GM19193 (cell line): ENCODE measurements around the gene KLF16.

Experiments used
- POLR2A ChIP-seq: IDR thresholded peaks from 4 replicates; pipeline ENCODE4 v1.6.1; 2011; ENCODE audit not compliant: insufficient read depth, insufficient read length; ENCODE audit errors: extremely low read depth

KLF16 gene

DNA sequence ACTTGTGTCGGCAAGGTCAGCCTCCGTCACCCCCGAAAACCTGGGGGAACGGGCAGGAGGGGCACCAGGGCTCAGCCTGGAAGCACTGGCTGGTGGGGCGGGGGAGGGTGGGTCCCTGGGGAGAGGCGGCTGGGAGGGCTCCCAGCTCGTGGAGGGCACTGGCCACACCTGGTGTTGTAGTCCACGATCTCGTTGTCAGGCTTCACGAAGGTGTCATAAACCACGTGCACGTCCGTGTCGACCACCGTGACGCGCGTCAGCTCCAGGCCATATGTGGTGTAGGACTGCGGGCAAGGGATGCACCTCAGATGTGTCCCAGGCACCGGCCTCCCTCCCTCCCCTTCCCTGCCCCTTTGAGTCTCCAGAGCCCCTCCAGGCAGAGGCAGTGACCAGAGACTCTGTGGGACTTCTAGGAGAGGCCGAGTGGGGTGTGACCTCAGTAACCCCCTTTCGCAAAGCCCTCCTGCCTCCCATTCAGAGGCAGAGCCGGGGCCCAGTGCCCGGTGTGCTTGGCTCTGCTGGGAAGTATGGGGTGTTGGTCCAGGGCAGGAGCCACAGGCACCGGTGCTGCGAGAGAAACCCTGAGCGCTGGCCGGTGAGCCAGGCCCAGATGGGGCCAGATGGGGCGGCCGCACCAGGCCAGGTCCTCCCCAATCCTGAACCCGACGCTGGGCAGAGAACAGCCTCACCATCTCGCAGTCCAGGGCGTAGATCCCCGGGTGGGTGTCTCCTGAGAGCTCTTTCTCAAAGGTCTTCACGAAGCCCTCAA, 46.7 kb downstream of the KLF16 start:
- no peak for TF ChIP-seq POLR2A

DNA sequence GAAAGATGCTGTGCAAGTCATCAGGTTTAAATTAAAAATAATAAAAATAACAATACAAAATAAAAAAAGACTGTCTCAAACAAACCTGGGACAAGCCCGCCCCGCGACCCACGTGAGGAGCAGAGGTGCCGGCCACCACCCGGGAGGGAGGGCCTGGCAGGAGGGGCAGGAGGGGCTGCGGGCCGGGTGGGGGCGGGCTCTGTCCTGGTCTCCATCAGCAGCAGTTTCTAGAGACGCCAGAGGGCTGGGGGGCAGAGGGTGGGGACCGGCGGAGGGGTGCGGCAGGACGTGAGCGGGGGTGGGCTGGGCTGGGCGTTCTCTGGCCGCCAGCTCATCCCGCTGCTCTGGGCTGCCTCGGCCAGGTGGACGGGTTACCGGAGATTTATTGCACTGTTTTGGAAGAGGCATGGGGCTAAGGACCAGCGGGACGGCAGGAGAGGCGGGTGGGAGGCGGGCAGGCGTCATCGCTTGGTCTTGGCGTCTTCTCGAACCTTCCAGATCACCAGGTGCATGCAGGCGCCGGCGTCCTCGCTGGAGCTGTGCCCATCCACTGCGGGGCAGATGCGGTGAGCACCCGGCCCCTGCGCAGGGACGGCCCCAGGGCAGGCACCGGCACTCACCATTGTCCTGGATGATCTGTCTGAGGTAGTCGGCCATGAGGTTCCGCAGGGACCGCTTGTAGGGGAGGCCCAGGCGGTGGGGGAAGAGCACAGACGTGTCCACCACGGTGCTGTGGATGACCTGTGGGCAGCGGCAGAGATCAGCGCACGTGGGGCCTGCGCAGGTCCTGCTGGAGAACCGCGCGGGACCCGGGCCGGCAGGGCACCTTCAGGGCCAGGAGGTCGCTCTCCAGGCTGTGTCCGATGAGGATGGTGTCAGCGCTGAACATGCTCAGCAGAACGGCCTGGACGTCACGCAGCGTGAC, 47.5 kb downstream of the KLF16 start:
- TF ChIP-seq POLR2A, result no peak

DNA sequence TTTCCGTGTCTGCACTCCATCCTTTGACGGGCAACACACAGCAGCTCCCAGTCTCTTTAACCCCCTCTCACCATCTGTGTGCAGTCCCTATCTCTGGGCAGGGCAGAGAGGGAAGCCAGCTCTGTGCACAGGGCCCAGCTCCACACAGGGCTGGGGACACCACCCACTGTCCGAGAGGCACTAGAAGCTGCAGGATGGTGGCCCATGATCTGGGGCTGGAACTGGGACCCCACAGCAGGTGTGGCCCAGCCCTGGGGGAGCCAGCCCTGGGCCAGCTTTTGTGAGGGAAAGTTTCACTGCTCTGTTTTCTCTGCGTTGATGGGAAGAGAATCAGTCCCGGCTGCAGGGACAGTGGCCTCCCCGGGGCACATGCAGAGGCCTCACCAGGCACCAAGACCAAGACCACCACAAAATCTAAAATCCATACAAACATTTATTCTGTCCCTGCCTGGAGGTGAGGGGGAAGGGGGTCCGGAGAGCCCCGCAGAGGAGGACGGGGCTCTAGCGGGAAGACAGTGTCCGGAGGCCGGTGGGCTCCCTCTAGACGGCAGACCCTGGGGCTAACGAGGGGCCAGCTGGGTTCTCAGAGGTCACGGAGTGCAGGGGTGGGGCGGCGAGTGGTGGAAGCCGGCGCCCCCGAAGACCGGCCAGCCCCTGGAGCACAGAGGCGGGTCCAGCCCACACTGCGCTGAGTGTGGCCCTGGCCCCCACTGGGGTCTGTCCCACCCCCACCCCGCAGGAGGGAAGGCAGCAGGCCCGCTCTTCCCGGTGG, 48.4 kb downstream of the KLF16 start:
- peak; percentile 10 for TF ChIP-seq POLR2A

GRCh38 chr19:1814391-1814790, 49.0 kb downstream of the KLF16 start:
- TF ChIP-seq POLR2A, result peak; percentile 13

- no peak for TF ChIP-seq POLR2A
Observed at GRCh38 chr19:1813192-1814182, 49.9 kb downstream of the KLF16 start.

DNA sequence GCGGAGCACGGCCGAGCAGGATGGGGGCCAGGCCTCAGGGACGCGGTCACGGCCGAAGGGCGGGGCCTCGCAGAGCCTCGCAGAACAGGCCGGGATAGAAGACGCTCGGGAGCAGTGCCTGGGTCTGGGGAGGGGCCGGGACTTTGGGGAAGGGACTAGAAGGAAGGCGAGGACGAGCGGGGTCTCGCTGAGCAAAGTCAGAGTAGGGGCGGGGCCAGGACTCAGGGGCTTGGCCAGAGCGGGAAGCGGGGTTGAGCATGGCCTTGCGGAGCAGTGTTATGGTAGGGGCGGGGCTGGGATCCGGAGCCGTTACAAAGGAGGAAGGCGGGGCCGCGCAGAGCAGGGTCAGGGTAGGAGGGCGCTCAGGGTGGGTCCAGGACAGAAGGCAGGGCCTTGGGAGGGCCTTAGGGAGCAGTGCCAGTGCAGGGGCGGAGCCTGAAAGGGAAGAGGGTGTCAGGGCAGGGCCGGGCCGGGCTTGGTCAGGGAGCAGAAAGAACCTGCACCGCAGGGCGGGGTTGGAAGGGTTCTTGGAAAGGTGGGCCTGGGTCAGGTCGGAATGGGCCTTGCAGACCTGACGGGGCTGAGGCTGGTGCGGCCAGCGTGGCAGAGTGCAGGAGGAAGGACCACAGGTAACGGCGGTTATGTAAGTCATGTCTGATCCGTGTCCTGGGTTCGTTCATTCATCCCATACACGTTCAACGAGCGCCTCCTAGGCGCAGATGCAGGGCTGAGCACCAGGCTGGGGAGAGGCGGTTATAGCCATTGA, 50.8 kb downstream of the KLF16 start:
- TF ChIP-seq POLR2A, result peak; percentile 50

DNA sequence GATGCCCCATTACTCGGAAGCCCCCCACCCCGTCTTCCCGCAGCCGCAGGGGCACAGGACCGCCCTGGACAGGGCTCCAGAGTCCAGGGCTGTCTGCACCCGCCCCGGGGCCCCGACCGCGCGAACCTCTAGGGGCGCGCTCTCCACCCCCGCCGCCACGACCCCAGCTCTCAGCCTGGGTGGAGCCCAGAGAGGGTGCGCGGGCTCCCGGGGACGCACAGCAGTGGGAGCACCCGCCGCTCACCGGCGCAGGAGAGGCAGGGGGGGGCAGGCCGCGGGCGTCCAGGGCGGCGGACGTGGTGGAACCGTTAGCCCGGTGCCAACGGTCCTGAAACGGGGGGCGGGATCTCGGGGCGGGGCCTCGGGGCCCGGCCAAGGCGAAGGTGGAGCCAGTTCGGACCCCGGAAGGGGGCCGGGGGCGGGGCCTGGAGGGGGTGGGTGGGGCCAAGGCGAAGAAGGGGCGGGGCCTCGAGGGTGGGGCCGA, 51.4 kb downstream of the KLF16 start, which contains the start of gene ATP8B3:
ATP8B3 (minus strand) TSS at position 335 of the 484 bp plus-strand sequence. CDS start 540 bp downstream, outside the sequence.
- TF ChIP-seq POLR2A, result no peak

DNA sequence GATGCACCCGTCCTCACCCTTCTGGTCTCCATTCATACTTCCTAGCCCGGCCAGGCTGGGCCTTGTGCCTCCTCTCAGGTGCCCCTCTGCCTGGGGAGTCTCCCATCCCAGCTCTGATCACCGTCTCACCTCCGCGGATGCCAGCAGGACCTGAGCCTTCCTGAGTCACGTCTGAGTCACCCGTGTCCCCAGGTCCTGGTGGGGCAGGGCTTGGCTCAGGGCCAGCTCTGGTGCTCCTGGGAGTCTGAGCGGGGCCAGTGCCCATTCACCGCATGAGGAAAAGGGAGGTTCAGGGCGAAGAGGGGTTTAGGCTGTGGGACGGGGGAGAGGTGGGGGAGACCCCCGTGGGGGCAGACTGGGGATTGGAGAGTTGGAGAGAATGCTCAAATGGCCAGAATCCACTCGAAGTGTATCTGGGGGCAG, 51.9 kb downstream of the KLF16 start:
- TF ChIP-seq POLR2A, result no peak

- no peak for TF ChIP-seq POLR2A
Observed at GRCh38 chr19:1810439-1811160, 52.8 kb downstream of the KLF16 start.

DNA sequence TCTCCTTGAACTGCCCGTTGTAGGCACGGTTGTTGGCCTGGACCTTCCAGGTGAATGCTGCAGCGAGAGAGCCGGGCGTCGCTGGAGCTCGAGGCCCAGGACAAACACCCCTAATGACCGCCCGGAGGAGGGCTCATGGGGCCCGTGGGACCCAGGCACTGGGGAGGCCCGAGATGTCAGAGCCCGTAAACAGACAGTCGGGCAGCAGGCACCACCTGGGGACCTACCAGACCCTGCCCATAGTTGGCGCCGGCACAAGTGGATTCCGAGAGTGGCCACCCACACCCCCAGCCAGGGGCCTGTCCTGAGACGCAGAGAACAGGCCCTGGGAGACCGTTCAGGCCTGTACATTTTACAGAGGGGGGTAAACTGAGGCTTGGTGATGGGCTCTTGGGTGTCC, 53.7 kb downstream of the KLF16 start:
- no peak for TF ChIP-seq POLR2A

DNA sequence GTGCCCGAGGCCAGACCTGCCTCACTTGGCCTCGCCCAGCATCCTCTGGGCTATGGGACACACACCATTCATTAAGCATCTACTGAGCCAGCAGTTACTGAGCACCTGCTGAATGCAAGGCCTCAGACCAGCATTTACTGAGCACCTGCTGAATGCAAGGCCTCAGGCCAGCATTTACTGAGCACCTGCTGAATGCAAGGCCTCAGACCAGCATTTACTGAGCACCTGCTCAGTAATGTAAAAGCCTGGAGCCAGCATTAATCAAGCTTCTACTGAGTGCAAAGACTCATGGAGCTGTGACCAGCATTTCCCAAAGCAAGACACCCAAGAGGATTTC, 55.0 kb downstream of the KLF16 start:
- no peak for TF ChIP-seq POLR2A

DNA sequence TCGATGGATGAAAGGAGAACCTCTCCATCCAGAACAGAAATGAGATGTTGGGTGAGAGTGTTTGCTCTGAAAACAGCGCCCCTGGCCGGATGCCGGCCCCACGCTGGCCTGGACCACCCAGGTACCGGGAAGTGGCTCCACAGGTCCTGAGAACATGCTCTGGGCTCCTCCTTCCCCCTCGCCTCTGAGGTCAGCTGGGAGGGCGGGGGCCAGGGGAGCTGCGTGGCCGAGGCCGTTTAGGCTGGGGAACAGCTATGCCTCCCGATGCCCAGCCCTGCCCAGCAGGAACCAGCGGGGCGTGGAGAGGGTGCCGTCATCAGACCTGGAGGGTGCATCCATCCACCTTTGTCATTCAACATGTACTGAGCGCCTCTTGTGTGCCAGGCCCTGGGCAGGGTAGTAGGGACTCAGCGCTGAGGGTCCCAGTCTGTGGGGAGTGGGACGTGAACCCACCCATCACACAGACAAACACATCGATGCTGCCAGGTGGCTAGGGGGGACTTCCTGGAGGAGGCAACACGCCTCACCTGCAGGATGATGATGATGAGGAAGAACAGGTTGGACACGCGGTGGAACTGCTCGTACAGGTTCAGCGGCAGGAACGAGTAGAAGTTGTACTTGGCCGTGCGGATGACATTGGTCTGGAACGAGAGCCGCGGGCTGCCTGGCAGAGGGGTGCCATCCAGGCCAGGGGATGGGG, 55.5 kb downstream of the KLF16 start:
- no peak for TF ChIP-seq POLR2A
